Astrocyte of the hippocampus (primary cell): ENCODE data around the gene LAMA2.
A peak's percentile ranks its signal among the peaks of the same experiment; 100 is the strongest.

Experiments
- DNase-seq: peaks from one replicate; pipeline ENCODE4 v3.0.0; 2011; ENCODE audit warnings: low read depth, low spot score

The LAMA2 gene

GRCh38 chr6:128899341-128900050 lies 16.6 kb downstream of the LAMA2 start:
- DNase-seq = peak; percentile 45

- DNase-seq = no peak
These were observed 20.8 kb downstream of the LAMA2 start for GRCh38 chr6:128903715-128904114.

GRCh38 chr6:128914051-128914450 lies 31.1 kb downstream of the LAMA2 start:
- no peak for DNase-seq

GRCh38 chr6:128918886-128919285 lies 35.9 kb downstream of the LAMA2 start:
- no peak for DNase-seq

GRCh38 chr6:128919412-128920180 lies 36.7 kb downstream of the LAMA2 start:
- DNase-seq = no peak

- DNase-seq = peak; percentile 44
These were observed 42.8 kb downstream of the LAMA2 start for GRCh38 chr6:128925765-128926164.

GRCh38 chr6:128929869-128930268 lies 46.9 kb downstream of the LAMA2 start:
- DNase-seq = no peak

GRCh38 chr6:128930321-128930720 lies 47.4 kb downstream of the LAMA2 start:
- DNase-seq = no peak

GRCh38 chr6:128932061-128932460 lies 49.1 kb downstream of the LAMA2 start:
- no peak for DNase-seq

GRCh38 chr6:128950864-128951263 lies 67.9 kb downstream of the LAMA2 start:
- no peak for DNase-seq

- no peak for DNase-seq
These were observed 70.0 kb downstream of the LAMA2 start for GRCh38 chr6:128952902-128953301.

- DNase-seq = no peak
These were observed 71.5 kb downstream of the LAMA2 start for GRCh38 chr6:128954308-128955043.

- peak; percentile 11 for DNase-seq
These were observed 80.6 kb downstream of the LAMA2 start for GRCh38 chr6:128963561-128963960.

- no peak for DNase-seq
These were observed 81.4 kb downstream of the LAMA2 start for GRCh38 chr6:128964233-128964755.

GRCh38 chr6:128964771-128965170 lies 81.8 kb downstream of the LAMA2 start:
- DNase-seq = no peak

GRCh38 chr6:128966934-128967333 lies 84.0 kb downstream of the LAMA2 start:
- DNase-seq = no peak

GRCh38 chr6:128979071-128979470 lies 96.1 kb downstream of the LAMA2 start:
- no peak for DNase-seq

GRCh38 chr6:128981716-128982115 lies 98.8 kb downstream of the LAMA2 start:
- DNase-seq = no peak

- no peak for DNase-seq
These were observed 107.4 kb downstream of the LAMA2 start for GRCh38 chr6:128990360-128990759.

GRCh38 chr6:128990915-128991314 lies 108.0 kb downstream of the LAMA2 start:
- DNase-seq = no peak

GRCh38 chr6:128993166-128993565 lies 110.2 kb downstream of the LAMA2 start:
- DNase-seq = no peak

- DNase-seq = no peak
These were observed 114.9 kb downstream of the LAMA2 start for GRCh38 chr6:128997880-128998279.
